Erythroblast (primary cell): Measurements from ENCODE around the gene ATIC.

Experiments used
- DNase-seq, 2 experiments: peaks; one replicate each; lab custom pipeline; 2025; lab: John Stamatoyannopoulos, UW
- GATA1 ChIP-seq: IDR thresholded peaks from 2 replicates; pipeline ENCODE4 v1.6.1; 2011; ENCODE audit warnings: low read depth, mild to moderate bottlenecking, control low read depth, low read length, moderate library complexity
- POLR2A ChIP-seq: IDR thresholded peaks from 2 replicates; pipeline ENCODE4 v1.6.1; 2011; ENCODE audit warnings: mild to moderate bottlenecking, low read length

ATIC gene

DNA sequence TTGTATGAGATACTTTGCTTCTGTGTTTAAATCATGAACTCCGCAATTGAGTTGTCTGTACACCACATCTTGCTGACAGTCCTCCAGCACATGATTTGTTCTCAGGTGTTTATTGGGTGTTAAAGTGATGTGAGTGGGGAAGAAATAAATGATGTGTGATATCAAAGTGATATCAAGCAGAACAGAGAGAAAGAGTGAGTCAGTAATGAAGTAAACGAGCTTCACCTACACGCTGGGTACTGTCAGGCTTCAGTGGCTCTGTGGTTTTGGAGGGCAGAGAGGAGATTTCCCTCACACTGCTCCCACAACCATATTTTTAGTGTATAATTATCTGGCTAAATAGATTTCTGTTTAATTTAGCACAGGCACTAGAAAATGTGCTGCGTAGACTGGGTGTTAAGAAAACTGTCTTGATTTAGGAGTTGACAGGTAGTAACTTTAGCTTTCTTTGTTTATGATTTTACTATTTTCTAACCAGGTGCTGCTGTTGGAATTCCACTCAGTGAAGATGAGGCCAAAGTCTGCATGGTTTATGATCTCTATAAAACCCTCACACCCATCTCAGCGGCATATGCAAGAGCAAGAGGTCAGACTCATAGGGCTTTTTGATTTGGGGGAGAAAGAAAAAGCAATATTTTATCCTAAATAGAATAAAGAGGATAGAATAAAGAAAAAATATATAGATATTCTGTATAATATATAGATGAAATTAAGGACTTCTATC, 21.2 kb downstream of the ATIC start:
- no peak for DNase-seq
- no peak for TF ChIP-seq POLR2A
- no peak for TF ChIP-seq GATA1

DNA sequence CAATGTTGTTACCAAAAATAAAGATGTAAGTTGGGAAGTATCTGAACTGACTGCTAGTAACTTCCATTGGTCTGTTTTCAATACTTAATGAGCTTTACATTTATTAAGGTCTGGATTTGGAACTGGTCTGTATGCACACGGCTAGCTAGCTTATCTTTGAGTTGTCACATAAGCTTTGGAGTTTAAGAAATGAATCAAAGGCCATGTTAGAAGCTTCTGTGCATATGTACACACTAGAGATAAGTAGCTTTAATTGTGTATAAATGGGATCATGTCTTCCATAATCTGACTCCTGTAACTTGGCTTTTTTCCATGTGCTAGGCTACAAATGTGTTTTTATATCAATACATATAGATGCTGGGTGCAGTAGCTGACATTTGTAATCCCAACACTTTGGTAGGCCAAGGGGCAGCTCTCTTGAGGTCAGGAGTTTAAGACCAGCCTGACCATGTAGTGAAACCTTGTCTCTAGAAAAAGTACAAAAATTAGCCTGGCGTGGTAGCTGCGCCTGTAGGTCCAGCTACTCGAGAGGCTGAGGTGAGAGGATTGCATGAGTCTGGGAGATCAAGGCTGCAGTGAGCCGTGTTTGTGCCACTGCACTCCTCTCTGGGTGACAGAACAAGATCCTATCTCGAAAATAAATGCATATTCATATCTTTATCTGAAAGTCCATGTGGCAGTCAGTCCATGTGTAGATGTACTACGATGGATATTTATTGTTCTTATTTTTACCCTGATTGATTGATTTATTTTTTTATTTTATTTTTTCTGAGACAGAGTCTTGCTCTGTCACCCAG, 27.2 kb downstream of the ATIC start:
- peak; percentile 9 for DNase-seq
- no peak for TF ChIP-seq POLR2A
- no peak for TF ChIP-seq GATA1

DNA sequence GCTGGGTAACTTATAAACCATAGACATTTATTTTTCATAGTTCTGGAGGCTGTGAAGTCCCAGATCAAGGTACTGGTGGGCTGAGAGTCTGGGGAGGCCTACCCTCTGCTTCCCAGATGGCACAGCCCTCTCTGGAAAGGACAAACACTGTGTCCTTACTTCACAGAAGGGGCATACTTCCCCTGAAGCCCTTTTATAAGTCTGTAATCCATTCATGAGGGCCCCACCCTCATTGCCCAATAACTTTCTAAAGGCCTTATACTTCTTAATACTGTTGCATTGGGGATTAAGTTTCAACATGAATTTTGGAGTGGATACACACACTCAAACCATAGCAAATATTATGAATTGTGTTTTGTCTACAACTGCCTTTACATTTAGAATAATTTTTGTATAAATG, 36.0 kb downstream of the ATIC start:
- DNase-seq = no peak
- TF ChIP-seq GATA1 = no peak
- TF ChIP-seq POLR2A = no peak

DNA sequence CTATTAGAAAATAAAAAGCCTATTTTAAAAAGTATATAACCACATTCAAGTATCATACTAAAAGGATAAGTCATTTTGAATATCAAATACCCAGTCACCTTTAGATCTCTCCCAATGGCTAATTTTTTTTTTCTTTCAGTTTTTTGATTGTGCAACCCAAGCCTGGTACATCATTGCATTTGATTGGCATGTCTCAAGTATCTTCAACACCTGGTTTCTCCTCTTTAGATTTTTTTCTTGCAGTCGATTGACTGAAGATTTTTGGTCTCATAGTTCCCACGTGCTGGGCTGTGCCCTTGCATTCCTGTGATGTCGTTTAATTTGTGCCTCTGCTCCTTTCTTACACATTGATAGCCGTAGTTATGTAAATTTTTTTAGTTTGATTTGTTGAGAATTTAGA, 40.7 kb downstream of the ATIC start:
- TF ChIP-seq GATA1 = no peak
- no peak for TF ChIP-seq POLR2A

DNA sequence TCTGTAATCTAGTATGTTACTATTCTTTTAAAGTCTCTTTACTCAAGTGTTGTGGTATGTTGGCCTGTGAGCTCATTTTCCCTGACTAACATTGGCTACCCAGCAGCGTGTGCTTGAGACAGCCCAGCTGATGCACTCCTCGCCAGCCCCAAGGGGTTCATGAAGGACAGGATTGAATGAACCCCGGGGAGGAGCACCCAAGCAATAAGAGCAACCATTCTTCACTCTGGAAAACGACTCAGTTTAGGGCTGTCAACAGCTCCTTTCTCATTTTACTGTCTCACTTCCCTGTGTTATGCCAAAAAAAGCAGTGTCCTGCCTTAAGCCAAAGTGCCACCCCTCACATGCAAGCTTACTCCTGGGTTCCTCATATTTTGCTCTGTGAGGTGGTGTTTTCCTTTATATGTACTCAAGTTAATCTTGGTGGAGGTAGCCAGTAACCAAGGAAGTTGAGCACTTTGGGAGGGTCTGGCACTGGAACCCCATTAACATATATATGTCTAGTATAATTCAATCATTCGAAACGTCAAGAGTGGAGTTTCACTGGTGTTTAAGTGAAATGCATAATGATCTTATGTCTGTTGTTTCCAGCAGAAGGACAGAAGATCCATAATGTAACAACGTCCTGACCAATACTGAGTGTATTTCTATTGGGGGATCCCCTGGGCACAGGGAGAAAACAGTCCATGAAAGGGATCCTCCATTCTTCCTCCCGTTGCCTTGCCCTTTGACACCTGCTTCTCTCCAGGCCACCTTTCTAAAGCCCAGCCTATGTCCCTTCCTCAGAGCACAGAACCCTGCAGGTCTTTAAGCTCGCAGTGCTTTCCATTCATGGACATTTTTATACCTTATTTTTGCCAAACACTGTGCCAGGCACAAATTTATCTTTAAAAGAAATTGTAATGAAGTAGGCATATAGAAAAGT, 43.2 kb downstream of the ATIC start:
- no peak for DNase-seq
- TF ChIP-seq GATA1 = no peak
- no peak for TF ChIP-seq POLR2A

More for the DNA sequence above, 40.7 kb downstream of the ATIC start:
- DNase-seq = no peak

DNA sequence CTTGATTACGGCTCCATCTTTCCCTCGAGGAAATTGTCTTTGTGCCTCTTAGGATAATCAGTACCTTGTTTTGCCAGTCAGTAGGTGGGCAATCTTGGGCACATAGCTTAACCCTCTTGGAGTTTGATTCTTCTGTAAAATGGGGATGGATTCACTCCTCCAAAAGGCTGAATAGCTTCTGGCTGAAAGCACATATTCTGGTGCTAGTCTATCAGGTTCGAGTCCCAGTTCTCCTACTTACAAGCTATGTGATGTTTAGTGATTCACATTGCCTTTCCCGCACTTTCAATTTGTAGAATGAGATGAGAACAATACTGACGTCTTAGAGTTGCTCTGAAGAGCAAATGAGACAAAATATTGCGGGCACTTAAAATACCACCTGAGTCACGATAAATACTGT, 43.9 kb downstream of the ATIC start:
- no peak for DNase-seq
- TF ChIP-seq POLR2A = no peak

DNA sequence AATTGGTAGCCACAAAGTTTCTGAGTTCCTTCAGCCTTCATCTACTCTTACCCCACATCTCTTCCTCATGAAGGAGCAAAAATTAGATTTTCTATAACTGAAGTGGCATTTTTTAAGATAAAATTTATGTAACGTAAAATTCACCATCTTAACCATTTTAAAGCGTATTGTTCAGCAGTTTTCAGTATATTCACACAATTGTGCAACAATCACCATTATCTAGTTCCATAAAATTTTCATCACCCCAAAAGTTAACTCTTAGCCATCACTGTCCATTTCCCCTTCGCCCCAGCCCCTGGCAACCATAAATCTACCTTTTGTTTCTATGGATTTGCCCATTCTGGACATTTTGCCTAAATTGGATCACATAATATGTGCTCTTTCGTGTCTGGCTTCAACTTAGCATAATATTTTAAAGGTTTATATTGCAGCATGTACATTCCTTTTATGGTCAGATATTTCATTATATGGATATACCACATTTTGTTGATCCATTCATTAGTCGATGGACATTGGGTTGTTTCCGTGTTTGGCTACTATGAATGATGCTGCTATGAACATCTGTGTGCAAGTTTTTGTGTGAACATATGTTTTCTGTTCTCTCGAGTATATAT, 44.6 kb downstream of the ATIC start:
- TF ChIP-seq GATA1 (no peak), POLR2A (no peak)
- no peak for DNase-seq

DNA sequence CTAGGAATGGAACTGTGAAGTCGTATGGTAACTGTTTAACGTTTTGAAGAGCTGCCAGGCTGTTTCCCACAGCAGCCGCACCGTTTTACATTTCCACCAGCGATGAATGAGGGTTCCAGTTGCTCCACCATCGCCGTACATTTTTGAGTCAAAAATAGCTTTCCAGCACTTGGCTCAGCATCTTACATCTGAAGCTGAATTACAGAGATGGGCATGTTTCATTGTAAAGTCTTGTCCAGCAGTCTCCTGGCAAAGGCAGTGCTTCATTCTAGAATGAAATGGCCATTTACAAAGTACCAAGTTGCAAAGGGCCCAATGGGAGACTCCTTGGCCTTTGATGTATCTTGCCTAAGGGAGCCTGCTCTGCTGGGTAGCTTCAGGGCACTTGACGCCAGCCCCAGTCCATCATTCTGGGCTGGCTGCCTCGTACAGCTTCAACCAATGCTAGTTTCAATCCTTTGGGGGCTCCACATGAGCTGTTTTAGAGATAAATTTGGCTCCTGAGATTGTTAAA, 45.1 kb downstream of the ATIC start:
- TF ChIP-seq GATA1 (no peak), POLR2A (no peak)

DNA sequence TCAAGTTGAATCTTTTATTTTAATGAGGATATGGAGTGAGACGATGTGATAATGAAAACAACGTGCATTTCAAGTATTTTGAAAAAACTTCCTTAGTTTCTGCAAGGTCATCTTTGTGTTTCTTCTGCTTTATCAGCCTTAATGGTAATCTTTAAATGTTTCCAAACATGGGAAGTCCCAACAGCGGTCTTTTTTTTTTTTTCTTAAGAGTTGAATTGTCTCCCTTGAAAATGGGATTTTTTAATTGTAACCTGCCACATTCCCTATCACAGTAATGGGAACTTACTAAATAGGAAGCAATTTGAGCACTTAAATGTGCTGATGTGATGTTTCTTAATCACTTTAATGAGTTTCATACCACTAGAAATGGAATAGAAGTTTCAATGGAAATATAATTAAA, 45.8 kb downstream of the ATIC start:
- DNase-seq = no peak
- no peak for TF ChIP-seq GATA1
- TF ChIP-seq POLR2A = no peak

More for the DNA sequence above, 45.1 kb downstream of the ATIC start:
- DNase-seq = no peak

DNA sequence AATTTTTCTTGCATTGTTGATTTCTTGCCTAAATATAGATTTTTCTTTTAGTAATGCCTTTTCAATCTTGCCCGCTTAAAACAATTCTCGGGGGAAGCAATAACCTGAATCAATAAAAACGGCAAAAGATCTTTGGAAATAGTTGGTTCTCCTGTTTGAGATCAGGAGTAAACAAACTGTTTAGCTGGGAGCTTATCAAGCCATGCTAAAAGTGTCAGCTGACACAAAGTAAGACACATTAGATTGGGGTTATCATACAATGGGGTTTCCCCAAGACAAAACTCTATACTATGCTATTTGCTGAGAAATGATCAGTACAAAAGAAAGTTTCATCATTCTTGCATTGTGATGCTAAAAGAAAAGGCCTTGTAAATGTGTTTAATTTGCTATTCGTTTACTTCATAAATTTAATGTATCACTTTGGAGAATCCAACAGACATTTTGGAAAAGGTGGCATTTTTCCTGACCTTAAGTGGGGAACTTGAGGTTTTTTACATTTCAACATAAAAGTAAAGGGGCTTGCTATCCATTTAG, 46.5 kb downstream of the ATIC start:
- DNase-seq = peak; percentile 3
- TF ChIP-seq GATA1 (no peak), POLR2A (no peak)

DNA sequence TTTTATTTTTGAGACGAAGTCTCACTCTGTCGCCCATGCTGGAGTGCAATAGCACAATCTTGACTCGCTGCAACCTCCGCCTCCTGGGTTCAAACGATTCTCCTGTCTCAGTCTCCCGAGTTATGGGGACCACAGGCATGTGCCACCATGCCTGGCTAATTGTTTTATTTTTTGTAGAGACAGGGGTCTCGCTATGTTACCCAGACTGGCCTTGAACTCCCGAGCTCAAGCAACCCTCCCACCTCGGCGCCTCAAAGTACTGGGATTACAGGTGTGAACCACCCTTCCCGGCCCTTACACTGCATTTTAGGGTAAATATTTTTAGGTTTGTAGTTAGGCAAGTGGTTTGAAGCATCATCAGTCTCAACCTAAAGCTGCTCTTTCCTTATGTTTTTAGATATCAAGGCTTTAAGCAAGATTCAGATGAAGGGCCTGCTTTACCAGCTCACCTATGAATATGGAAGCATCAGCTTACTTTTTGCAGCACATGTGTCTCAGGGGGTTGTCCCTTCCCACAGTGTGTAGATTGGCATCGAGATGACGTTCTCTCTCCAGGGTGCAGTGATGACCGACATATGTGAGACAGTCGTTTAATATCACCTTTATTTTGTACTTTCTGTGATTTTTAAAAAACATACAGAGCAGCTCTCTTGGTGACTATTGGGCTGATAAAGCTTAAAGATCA, 47.2 kb downstream of the ATIC start:
- no peak for DNase-seq
- TF ChIP-seq POLR2A = no peak

DNA sequence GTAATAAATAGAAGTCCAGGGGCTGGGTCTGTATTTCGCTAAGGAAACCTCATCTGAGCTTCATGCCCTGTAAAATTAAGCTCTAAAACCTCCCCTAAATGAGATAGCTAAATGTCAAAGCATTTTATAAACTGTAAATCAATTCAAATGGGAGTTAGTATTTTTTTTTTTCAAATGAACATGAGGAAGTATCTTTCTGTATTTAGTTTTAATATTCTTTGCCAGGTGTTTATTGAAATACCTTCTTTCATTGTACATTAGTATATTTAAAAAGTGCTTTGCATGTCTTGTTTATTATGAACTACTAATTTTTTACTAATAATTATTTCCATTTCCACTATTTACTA, 47.7 kb downstream of the ATIC start:
- TF ChIP-seq POLR2A (no peak), GATA1 (no peak)
- DNase-seq = no peak

DNA sequence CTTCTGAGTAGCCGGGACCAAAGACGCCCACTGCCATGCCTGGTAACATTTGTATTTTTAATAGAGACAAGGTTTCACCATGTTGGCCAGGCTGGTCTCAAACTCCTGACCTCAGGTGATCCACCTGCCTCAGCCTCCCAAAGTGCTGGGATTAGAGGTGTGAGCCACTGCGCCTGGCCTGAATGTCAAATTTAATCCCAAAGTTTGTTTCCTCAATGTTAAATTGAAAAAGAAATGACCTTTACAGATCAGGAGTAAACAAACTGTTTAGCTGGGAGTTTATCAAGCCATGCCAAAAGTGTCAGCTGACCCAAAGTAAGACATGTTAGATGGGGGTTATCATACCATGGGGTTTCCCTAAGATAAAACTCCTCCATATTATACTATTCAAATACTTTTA, 48.2 kb downstream of the ATIC start:
- peak; percentile 9 to 33 for DNase-seq
